ENCODE results near the gene LRRC2.

LRRC2 gene

GRCh38 chr3:46542801-46543201 is 23.3 kb downstream of the LRRC2 start:
- Histone ChIP-seq H4K91ac (ENCODE audit: low read length) (no peak overlapping the region), H2BK15ac (ENCODE audit: low read depth, poor library complexity, severe bottlenecking) (no peak overlapping the region), H2AFZ (ENCODE audit: low read depth, low read length) (peak overlapping the region; percentile 3), H3K4ac (ENCODE audit: low read depth in 1 of 2, low read length in 2 of 2) (no peak overlapping the region), H4K8ac (ENCODE audit: low read length) (peak overlapping the region; percentile 53), H3K27me3 (ENCODE audit: control insufficient read depth in 1 of 2, insufficient read depth in 1 of 2, low read length in 2 of 2) (no peaks in the 10 kb centered on the region), H2AK5ac (ENCODE audit: low read length, severe bottlenecking) (no peak overlapping the region), H3K4me3 (ENCODE audit: insufficient read depth in 1 of 2, low read depth in 1 of 2, low read length in 2 of 2) (no peak overlapping the region), H3K4me1 (ENCODE audit: control insufficient read depth, insufficient read depth, low read depth, low read length) (peaks cover 8% of the 10 kb centered on the region), H3K36me3 (ENCODE audit: control insufficient read depth in 1 of 2, insufficient read depth in 2 of 2, low read depth in 1 of 2, low read length in 2 of 2) (peaks cover 0 to 4% of the 10 kb centered on the region in 2 experiments), H3K9me3 (ENCODE audit: control insufficient read depth, low read length) (no peaks in the 10 kb centered on the region), H3K79me1 (replicated peaks; ENCODE audit: low read length, poor library complexity, severe bottlenecking) (no peaks in the 10 kb centered on the region), H2BK5ac (ENCODE audit: low read depth, low read length, poor library complexity, severe bottlenecking) (no peak overlapping the region), H3K9ac (ENCODE audit: low read length) (peak overlapping the region; percentile 37), H3K23ac (ENCODE audit: low read length in 2 of 2) (no peak overlapping the region), H3K27ac (ENCODE audit: low read length, poor library complexity, severe bottlenecking) (no peak overlapping the region), H3K14ac (ENCODE audit: low read length in 2 of 2) (no peak overlapping the region), H3K18ac (ENCODE audit: low read depth in 1 of 2, low read length in 2 of 2) (peak overlapping the region in 1 of 2 experiments; percentile 13), H2BK120ac (ENCODE audit: low read depth, low read length) (no peak overlapping the region), H3K4me2 (ENCODE audit: low read length, poor library complexity, severe bottlenecking) (no peak overlapping the region), H2BK12ac (ENCODE audit: low read length in 2 of 2) (no peak overlapping the region)
- no peak for DNase-seq
- WGBS: 91% methylated on average over 5 of the region's 5 CpGs

- Histone ChIP-seq H3K14ac (ENCODE audit: low read length in 2 of 2) (no peak overlapping the region), H3K4me2 (ENCODE audit: low read length, poor library complexity, severe bottlenecking) (no peak overlapping the region), H4K8ac (ENCODE audit: low read length) (no peak overlapping the region), H3K9ac (ENCODE audit: low read length) (peak overlapping the region; percentile 37), H4K91ac (ENCODE audit: low read length) (no peak overlapping the region), H3K23ac (ENCODE audit: low read length in 2 of 2) (no peak overlapping the region), H2BK15ac (ENCODE audit: low read depth, poor library complexity, severe bottlenecking) (no peak overlapping the region), H2AFZ (ENCODE audit: low read depth, low read length) (no peak overlapping the region), H2BK5ac (ENCODE audit: low read depth, low read length, poor library complexity, severe bottlenecking) (no peak overlapping the region), H2BK12ac (ENCODE audit: low read length in 2 of 2) (no peak overlapping the region), H3K4me1 (ENCODE audit: control insufficient read depth, insufficient read depth, low read depth, low read length) (peaks cover 9% of the 10 kb centered on the region), H3K36me3 (ENCODE audit: control insufficient read depth in 1 of 2, insufficient read depth in 2 of 2, low read depth in 1 of 2, low read length in 2 of 2) (peaks cover 0 to 4% of the 10 kb centered on the region in 2 experiments), H2BK120ac (ENCODE audit: low read depth, low read length) (no peak overlapping the region), H2AK5ac (ENCODE audit: low read length, severe bottlenecking) (no peak overlapping the region), H3K4ac (ENCODE audit: low read depth in 1 of 2, low read length in 2 of 2) (no peak overlapping the region), H3K79me1 (replicated peaks; ENCODE audit: low read length, poor library complexity, severe bottlenecking) (no peaks in the 10 kb centered on the region), H3K18ac (ENCODE audit: low read depth in 1 of 2, low read length in 2 of 2) (no peak overlapping the region), H3K27me3 (ENCODE audit: control insufficient read depth in 1 of 2, insufficient read depth in 1 of 2, low read length in 2 of 2) (no peaks in the 10 kb centered on the region), H3K4me3 (ENCODE audit: insufficient read depth in 1 of 2, low read depth in 1 of 2, low read length in 2 of 2) (no peak overlapping the region), H3K9me3 (ENCODE audit: control insufficient read depth, low read length) (no peaks in the 10 kb centered on the region), H3K27ac (ENCODE audit: low read length, poor library complexity, severe bottlenecking) (no peak overlapping the region)
- WGBS: 100% methylated on average over 1 of the region's 2 CpGs
- peak; percentile 22 for DNase-seq
Observed at GRCh38 chr3:46542344-46542743, 23.8 kb downstream of the LRRC2 start.

- no peak overlapping the region for H3K27ac ChIP-seq (ENCODE audit: low read length, poor library complexity, severe bottlenecking)
- H2BK12ac ChIP-seq (ENCODE audit: low read length in 2 of 2): no peak overlapping the region
- H2BK5ac ChIP-seq (ENCODE audit: low read depth, low read length, poor library complexity, severe bottlenecking): no peak overlapping the region
- no peak overlapping the region for H3K4ac ChIP-seq (ENCODE audit: low read depth in 1 of 2, low read length in 2 of 2)
- no peak overlapping the region for H3K18ac ChIP-seq (ENCODE audit: low read depth in 1 of 2, low read length in 2 of 2)
- no peak overlapping the region for H3K4me2 ChIP-seq (ENCODE audit: low read length, poor library complexity, severe bottlenecking)
- no peaks in the 10 kb centered on the region for H3K79me1 ChIP-seq (replicated peaks; ENCODE audit: low read length, poor library complexity, severe bottlenecking)
- no peak overlapping the region for H3K23ac ChIP-seq (ENCODE audit: low read length in 2 of 2)
- no peaks in the 10 kb centered on the region for H3K27me3 ChIP-seq (ENCODE audit: control insufficient read depth in 1 of 2, insufficient read depth in 1 of 2, low read length in 2 of 2)
- H2AFZ ChIP-seq (ENCODE audit: low read depth, low read length): no peak overlapping the region
- H3K36me3 ChIP-seq (ENCODE audit: control insufficient read depth in 1 of 2, insufficient read depth in 2 of 2, low read depth in 1 of 2, low read length in 2 of 2): peaks cover 0 to 4% of the 10 kb centered on the region in 2 experiments
- no peaks in the 10 kb centered on the region for H3K9me3 ChIP-seq (ENCODE audit: control insufficient read depth, low read length)
- no peak overlapping the region for H4K8ac ChIP-seq (ENCODE audit: low read length)
- H3K14ac ChIP-seq (ENCODE audit: low read length in 2 of 2): no peak overlapping the region
- DNase-seq: no peak
- no peak overlapping the region for H2AK5ac ChIP-seq (ENCODE audit: low read length, severe bottlenecking)
- no peak overlapping the region for H4K91ac ChIP-seq (ENCODE audit: low read length)
- H3K4me1 ChIP-seq (ENCODE audit: control insufficient read depth, insufficient read depth, low read depth, low read length): peaks cover 13% of the 10 kb centered on the region
- H2BK120ac ChIP-seq (ENCODE audit: low read depth, low read length): no peak overlapping the region
- no peak overlapping the region for H2BK15ac ChIP-seq (ENCODE audit: low read depth, poor library complexity, severe bottlenecking)
- 90% methylated on average over 1 of the region's 1 CpG for WGBS
- H3K4me3 ChIP-seq (ENCODE audit: insufficient read depth in 1 of 2, low read depth in 1 of 2, low read length in 2 of 2): no peak overlapping the region
- H3K9ac ChIP-seq (ENCODE audit: low read length): no peak overlapping the region
Observed at GRCh38 chr3:46541835-46542234, 24.3 kb downstream of the LRRC2 start.

- Histone ChIP-seq H2AFZ (ENCODE audit: low read depth, low read length) (peak overlapping the region; percentile 44), H3K9ac (ENCODE audit: low read length) (no peak overlapping the region), H4K91ac (ENCODE audit: low read length) (no peak overlapping the region), H3K14ac (ENCODE audit: low read length in 2 of 2) (no peak overlapping the region), H3K4me3 (ENCODE audit: insufficient read depth in 1 of 2, low read depth in 1 of 2, low read length in 2 of 2) (no peak overlapping the region), H3K4me2 (ENCODE audit: low read length, poor library complexity, severe bottlenecking) (no peak overlapping the region), H3K23ac (ENCODE audit: low read length in 2 of 2) (no peak overlapping the region), H2BK12ac (ENCODE audit: low read length in 2 of 2) (no peak overlapping the region), H2BK15ac (ENCODE audit: low read depth, poor library complexity, severe bottlenecking) (no peak overlapping the region), H3K4me1 (ENCODE audit: control insufficient read depth, insufficient read depth, low read depth, low read length) (peaks cover 16% of the 10 kb centered on the region), H2BK120ac (ENCODE audit: low read depth, low read length) (no peak overlapping the region), H3K9me3 (ENCODE audit: control insufficient read depth, low read length) (no peaks in the 10 kb centered on the region), H3K18ac (ENCODE audit: low read depth in 1 of 2, low read length in 2 of 2) (no peak overlapping the region), H4K8ac (ENCODE audit: low read length) (no peak overlapping the region), H3K4ac (ENCODE audit: low read depth in 1 of 2, low read length in 2 of 2) (no peak overlapping the region), H3K27ac (ENCODE audit: low read length, poor library complexity, severe bottlenecking) (no peak overlapping the region), H2BK5ac (ENCODE audit: low read depth, low read length, poor library complexity, severe bottlenecking) (no peak overlapping the region), H2AK5ac (ENCODE audit: low read length, severe bottlenecking) (no peak overlapping the region), H3K36me3 (ENCODE audit: control insufficient read depth in 1 of 2, insufficient read depth in 2 of 2, low read depth in 1 of 2, low read length in 2 of 2) (peaks cover 0 to 9% of the 10 kb centered on the region in 2 experiments), H3K79me1 (replicated peaks; ENCODE audit: low read length, poor library complexity, severe bottlenecking) (no peaks in the 10 kb centered on the region), H3K27me3 (ENCODE audit: control insufficient read depth in 1 of 2, insufficient read depth in 1 of 2, low read length in 2 of 2) (no peaks in the 10 kb centered on the region)
- WGBS: 88% methylated on average over 4 of the region's 4 CpGs
- DNase-seq: no peak
Observed at GRCh38 chr3:46540550-46540949, 25.6 kb downstream of the LRRC2 start.
